Suprapubic skin (tissue), 4 donors: Measurements from ENCODE around the gene RNF13.

ENCODE experiments used
- CTCF ChIP-seq, 2 donors: fragments of 200-600 bp in 1 of 2; fragments of 450-650 bp in 1 of 2; sonication (generic) in 1 of 2; IDR thresholded peaks; one replicate each; pipeline ENCODE4 v1.5.1; 2016 to 2019; ENCODE audit warnings: antibody characterized with exemption in 2 of 2, mild to moderate bottlenecking in 1 of 2, moderate library complexity in 1 of 2
- EP300 ChIP-seq: sonication (generic); formaldehyde crosslinking; IDR thresholded peaks from one replicate; pipeline ENCODE4 v1.6.1; 2017; ENCODE audit warnings: antibody characterized with exemption
- POLR2A ChIP-seq, 2 donors: fragments of 450-650 bp; IDR thresholded peaks; one replicate each; pipeline ENCODE4 v1.6.1; 2017; ENCODE audit warnings: antibody characterized with exemption in 2 of 2, mild to moderate bottlenecking in 2 of 2, moderate library complexity in 2 of 2
- POLR2AphosphoS5 ChIP-seq, 3 donors: sonication (generic); formaldehyde crosslinking; IDR thresholded peaks; one replicate each; pipeline ENCODE4 v1.6.1; 2017; ENCODE audit warnings: antibody characterized with exemption in 3 of 3

- TF ChIP-seq CTCF (IDR thresholded peaks at IDR 0.05) (no peak), POLR2A (IDR thresholded peaks at IDR 0.05) (no peak), POLR2AphosphoS5 (IDR thresholded peaks at IDR 0.05) (no peak), EP300 (no peak)
These were observed 156.3 kb downstream of the RNF13 start for GRCh38 chr3:149969110-149969939.
